HG02852 (cell line): Measurements from ENCODE around the gene IPMK.

Experiments used
- ATAC-seq: cut with Tn5 transposase; IDR thresholded peaks from one replicate; pipeline ENCODE4 v1.9.1; 2021; ENCODE audit warnings: mild to moderate bottlenecking, moderate library complexity; ENCODE audit not compliant: unreplicated experiment

Gene IPMK

DNA sequence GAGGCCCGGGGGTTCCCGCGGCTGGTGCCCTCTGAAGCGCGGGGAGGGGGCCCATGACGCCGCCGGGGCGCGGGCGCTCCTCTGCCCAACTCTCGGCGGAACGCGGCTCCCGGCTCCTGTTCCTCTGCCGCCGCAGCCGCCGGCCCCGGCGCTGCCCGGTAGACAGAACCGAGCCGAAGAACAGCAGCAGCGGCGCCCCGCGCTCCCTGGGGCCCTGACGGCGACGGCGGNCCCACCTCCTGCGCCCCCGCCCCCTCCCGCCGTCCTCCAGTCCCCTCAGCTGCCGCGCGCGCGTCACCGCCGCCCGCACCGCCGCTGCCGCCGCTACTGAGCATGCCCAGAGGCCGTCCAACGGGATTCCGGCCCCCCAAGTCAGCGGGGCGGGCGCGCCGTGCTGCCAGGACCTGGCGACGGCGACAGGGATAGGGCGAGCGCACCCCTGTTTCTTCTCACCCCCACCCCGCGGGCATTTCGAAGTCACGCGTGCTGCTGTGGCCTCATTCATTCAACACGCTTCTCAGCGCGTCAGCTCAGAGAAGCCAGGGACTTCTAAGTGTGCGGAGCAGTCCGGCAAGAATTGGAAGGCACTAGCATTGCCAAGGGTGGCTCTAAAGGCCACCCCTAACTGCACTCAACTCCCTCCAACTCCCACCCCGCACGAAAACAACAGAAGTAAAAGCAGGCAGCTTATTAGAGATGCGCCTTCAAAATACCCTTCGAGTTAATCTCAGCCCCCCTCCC is at the start of gene IPMK:
IPMK (minus strand) TSS at position 182 of the 741 bp plus-strand sequence. CDS start 283 bp downstream, outside the sequence.
- peak; percentile 56 for ATAC-seq

- no peak for ATAC-seq
Observed at GRCh38 chr10:58316874-58317273, 49.2 kb upstream of the IPMK start.

- no peak for ATAC-seq
Observed at GRCh38 chr10:58311026-58311425, 43.3 kb upstream of the IPMK start.

DNA sequence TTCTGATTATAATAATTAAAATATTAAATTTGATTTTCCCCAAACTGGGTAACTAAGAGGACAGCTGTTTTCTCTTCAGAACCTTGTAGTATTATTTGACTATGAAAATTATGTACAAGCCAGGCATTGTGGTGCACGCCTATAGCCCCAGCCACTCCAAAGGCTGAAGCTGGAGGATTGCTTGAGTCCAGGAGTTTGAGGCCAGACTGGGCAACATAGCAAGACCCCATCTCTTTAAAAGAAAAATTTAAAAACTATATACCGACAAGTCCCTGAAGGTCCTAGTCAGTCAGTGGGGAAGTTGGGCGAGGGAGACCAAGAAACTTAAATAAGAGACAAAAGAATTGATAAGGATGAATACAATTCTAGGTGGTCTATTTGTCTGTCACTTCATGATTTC is 40.0 kb upstream of the IPMK start:
- no peak for ATAC-seq

- ATAC-seq, result no peak
Observed at GRCh38 chr10:58305821-58306220, 38.1 kb upstream of the IPMK start.

- ATAC-seq, result no peak
Observed at GRCh38 chr10:58304099-58304633, 36.5 kb upstream of the IPMK start.

DNA sequence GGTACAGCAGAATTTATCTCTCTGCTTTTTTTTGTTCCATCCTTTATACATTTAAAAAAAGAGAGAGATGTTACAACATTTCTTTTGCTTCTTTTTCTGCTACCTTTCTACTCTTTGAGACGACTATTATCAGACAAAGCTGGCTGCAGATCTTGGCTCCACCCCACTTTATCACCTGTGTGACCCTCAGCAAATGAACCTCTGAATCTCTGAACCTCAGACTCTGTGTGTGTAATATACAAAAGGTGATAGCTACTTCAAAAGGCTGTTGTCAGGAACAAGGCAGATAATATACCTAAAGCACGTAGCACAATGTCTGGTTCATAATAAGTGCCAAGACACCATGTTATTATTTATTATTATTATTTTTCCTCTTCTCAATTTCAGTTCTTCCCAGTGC is 34.6 kb upstream of the IPMK start:
- no peak for ATAC-seq

DNA sequence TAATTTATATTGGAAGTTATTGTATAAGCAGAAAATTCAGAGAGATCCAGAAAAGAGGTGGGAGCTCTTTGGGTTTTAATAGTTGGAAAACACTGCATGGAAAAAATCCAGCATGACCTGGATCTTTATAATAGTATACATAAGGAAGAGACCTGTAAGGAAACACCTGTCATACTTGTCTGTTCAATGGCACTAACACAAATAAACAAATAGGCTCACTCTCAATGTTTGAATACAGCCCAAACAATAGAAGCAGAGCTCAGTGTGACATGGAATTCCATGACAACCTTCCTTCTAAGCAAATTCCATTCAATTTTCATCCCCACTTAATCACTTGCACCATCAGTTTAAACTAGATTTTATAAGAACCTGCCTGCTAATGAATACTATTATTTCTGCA is 33.0 kb upstream of the IPMK start:
- no peak for ATAC-seq

GRCh38 chr10:58299580-58299979 is 31.9 kb upstream of the IPMK start:
- ATAC-seq, result peak; percentile 92

- no peak for ATAC-seq
Observed at GRCh38 chr10:58293989-58294388, 26.3 kb upstream of the IPMK start.

DNA sequence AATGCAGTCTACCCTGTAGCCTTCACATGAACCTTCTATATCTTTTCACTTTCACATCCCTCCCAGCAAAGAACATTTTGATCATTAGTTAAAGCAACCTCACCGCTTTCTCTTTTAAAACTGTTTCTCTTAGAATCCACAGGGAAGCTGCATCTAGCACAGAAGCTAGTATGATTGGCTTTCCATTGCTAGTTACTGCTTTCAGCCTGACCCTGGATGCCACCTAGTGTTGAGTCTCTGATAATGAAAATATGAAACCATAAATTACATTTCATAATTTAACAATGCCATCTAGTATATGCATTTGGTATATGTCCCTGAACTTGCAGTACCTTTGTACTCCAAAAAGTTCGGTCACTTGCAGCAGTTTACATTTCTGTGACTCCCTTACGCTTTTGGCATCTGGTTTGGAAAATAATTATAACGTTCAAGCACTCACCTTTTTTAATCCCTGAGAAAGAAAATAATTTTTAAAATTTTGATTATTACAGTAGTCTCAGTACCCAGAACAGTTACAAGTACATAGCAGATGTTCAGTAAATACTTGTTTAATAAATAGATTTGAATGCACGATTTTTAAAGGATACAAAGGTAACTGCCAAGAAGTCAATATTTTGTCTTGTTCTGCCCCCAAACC is 24.0 kb upstream of the IPMK start:
- peak; percentile 89 for ATAC-seq

DNA sequence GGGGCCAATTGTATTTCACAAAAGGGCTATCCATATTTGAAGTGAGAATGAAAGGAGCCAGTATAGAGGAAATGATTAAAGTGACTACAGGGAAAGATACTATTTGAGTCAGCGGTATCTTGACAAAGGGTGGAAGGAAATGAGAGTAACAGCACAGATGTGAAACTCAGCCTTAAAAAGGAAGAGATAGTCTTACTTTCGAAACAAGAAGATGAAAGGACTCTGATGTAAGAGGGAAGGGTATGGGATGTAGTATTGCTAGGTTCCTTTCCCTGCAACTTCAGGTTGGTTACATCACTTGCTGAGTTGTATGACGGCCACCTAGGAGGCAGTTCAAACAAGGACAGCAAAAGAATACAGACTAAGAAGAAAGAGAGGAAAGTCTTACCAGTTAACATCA is 14.9 kb upstream of the IPMK start:
- peak; percentile 97 for ATAC-seq

GRCh38 chr10:58281092-58281752 is 13.5 kb upstream of the IPMK start:
- ATAC-seq, result no peak

DNA sequence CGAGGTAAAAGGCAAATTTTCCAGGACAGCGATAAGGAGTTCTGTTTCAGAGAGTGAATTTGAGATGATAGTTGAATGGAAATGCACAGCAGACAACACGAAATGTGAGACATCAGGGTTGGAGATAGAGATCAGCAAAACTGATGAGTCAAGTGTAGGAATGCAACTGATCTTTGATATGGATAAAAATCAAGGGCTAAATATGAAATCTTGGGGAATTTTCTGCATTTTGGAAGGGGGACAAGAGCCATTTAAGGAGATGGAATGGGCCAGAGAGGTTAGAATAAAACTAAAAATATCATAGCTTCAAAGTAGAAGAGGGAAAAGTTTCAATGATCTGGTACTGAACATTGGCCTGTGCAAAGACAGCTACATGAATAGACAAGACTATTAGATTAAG is 12.8 kb upstream of the IPMK start:
- no peak for ATAC-seq

- no peak for ATAC-seq
Observed at GRCh38 chr10:58278962-58279307, 11.2 kb upstream of the IPMK start.

- ATAC-seq, result no peak
Observed at GRCh38 chr10:58278274-58278961, 10.7 kb upstream of the IPMK start.

GRCh38 chr10:58275908-58276307 is 8.2 kb upstream of the IPMK start:
- ATAC-seq, result no peak

GRCh38 chr10:58275261-58275660 is 7.6 kb upstream of the IPMK start:
- ATAC-seq, result no peak

- ATAC-seq, result no peak
Observed at GRCh38 chr10:58269782-58270290, 2.1 kb upstream of the IPMK start.

GRCh38 chr10:58268946-58269781 is 1.5 kb upstream of the IPMK start, which contains the start of gene CISD1:
Gene CISD1, plus strand, starts transcription at chr10:58269162. Its CDS starts 112 bp downstream, at chr10:58269274.
- ATAC-seq, result peak; percentile 58
